K562 (cell line): ENCODE data around the gene ECSIT. TPM values are rescaled to one million over a fixed set of nuclear protein-coding genes. Genes with fewer than 3 reads are reported as not detected.

Experiments
- AFF1 ChIP-seq, 2 experiments: fragments of 450-650 bp; IDR thresholded peaks; 2 replicates each; pipeline ENCODE4 v1.6.1; 2018; ENCODE audit warnings: mild to moderate bottlenecking in 2 of 2, low read depth in 1 of 2; ENCODE audit not compliant: partially characterized antibody in 2 of 2
- ATF4 ChIP-seq: fragments of 450-650 bp; formaldehyde crosslinking; IDR thresholded peaks from 2 replicates; pipeline ENCODE4 v1.4.0; 2022; ENCODE audit warnings: mild to moderate bottlenecking, moderate library complexity
- CHCHD3 ChIP-seq: fragments of 250-450 bp; sonication (Bioruptor Pico); IDR thresholded peaks from 2 replicates; pipeline ENCODE4 v2.1.2; 2022; ENCODE audit warnings: mild to moderate bottlenecking
- CHD1 ChIP-seq: fragments of 200-600 bp; sonication (generic); IDR thresholded peaks from one replicate; pipeline ENCODE4 v1.6.1; 2012; ENCODE audit warnings: mild to moderate bottlenecking, moderate library complexity, low read length, inconsistent platforms
- E2F5 ChIP-seq: sonication (generic); formaldehyde crosslinking; IDR thresholded peaks from 2 replicates; pipeline ENCODE4 v1.8.0; 2022; ENCODE audit warnings: mild to moderate bottlenecking, missing genetic modification reagents
- E2F8 ChIP-seq: fragments of 450-650 bp; IDR thresholded peaks from 2 replicates; pipeline ENCODE4 v1.7.1; 2018; ENCODE audit warnings: mild to moderate bottlenecking, low read depth; ENCODE audit not compliant: partially characterized antibody
- HDAC2 ChIP-seq: fragments of 450-650 bp; IDR thresholded peaks from 2 replicates; pipeline ENCODE4 v1.6.1; 2016; ENCODE audit warnings: mild to moderate bottlenecking
- HES1 ChIP-seq: fragments of 450-650 bp; IDR thresholded peaks from 2 replicates; pipeline ENCODE4 v1.6.1; 2016; ENCODE audit warnings: low read depth, mild to moderate bottlenecking, moderate library complexity
- MAFF ChIP-seq: IDR thresholded peaks from 2 replicates; pipeline ENCODE4 v1.6.1; 2012; ENCODE audit warnings: low read length, improper control_type of control experiment
- PREB ChIP-seq: sonication (generic); formaldehyde crosslinking; IDR thresholded peaks from 2 replicates; pipeline ENCODE4 v1.8.1; 2023; ENCODE audit warnings: mild to moderate bottlenecking, missing genetic modification reagents
- SMARCB1 ChIP-seq: IDR thresholded peaks from 2 replicates; pipeline ENCODE4 v1.6.1; 2011; ENCODE audit warnings: improper control_type of control experiment, low read depth; ENCODE audit not compliant: insufficient read length
- TCF7 ChIP-seq: sonication (generic); IDR thresholded peaks from 2 replicates; pipeline ENCODE4 v1.6.1; 2016; ENCODE audit warnings: antibody characterized with exemption, borderline replicate concordance
- ZNF133 ChIP-seq: fragments of 250-450 bp; sonication (Bioruptor Pico); IDR thresholded peaks from 2 replicates; pipeline ENCODE4 v1.4.0; 2020; ENCODE audit warnings: mild to moderate bottlenecking
- ZNF395 ChIP-seq: fragments of 200-800 bp; sonication (Bioruptor generic); IDR thresholded peaks from 2 replicates; pipeline ENCODE4 v1.6.1; 2017; ENCODE audit warnings: missing genetic modification characterization, missing compliant biosample characterization
- ZNF695 ChIP-seq: fragments of 450-650 bp; formaldehyde crosslinking; IDR thresholded peaks from 2 replicates; pipeline ENCODE4 v1.4.0; 2020; ENCODE audit warnings: mild to moderate bottlenecking, moderate library complexity
- ZNF717 ChIP-seq: fragments of 250-450 bp; sonication (Bioruptor Pico); IDR thresholded peaks from 2 replicates; pipeline ENCODE4 v1.5.0; 2021
- polyA plus RNA-seq, 8 experiments: library from polyadenylated mRNA; depleted of rRNA in 4 of 8; stranded (reverse) in 5 of 8; unstranded in 3 of 8; fragments of >200 nt; fragmentation: Nextera tagmentation in 2 of 8; fragmentation: Illumina TruSeq in 1 of 8; extraction: Ambion mirVana in 2 of 8; extraction: Trizol in 1 of 8; gene quantifications; 2 replicates each; pipeline versions ENCODE4 v1.2.1 to v1.2.3, GENCODE V29; 2011 to 2014; ENCODE audit warnings: inconsistent platforms in 1 of 8, missing spikeins in 1 of 8
- total RNA-seq, 7 experiments: library from RNA; depleted of rRNA in 6 of 7; stranded (reverse); fragments of >200 nt in 6 of 7; fragmentation: Illumina TruSeq in 2 of 7; extraction: Trizol in 2 of 7; gene quantifications; 2 replicates each; pipeline versions ENCODE4 v1.2.1 to v1.2.3, GENCODE V29; 2011 to 2021; ENCODE audit warnings: low replicate concordance in 1 of 7

Gene ECSIT
- total and polyA plus RNA-seq, 9 of the 15 experiments (the other 6 are each of a cell fraction or from before 2014, with no cell fraction given): 1.1 to 82.5 (median 43.9) TPM

GRCh38 chr19:11505504-11506100, 23.3 kb downstream of the ECSIT start, which contains the start of gene ZNF653 (continued):
- TF ChIP-seq E2F8 (peak; percentile 47), ZNF133 (CRISPR knock-in tag) (no peak), SMARCB1 (no peak), ZNF395 (CRISPR knock-in tag) (no peak), ATF4 (CRISPR knock-in tag) (no peak), MAFF (no peak), AFF1 (IDR thresholded peaks at IDR 0.05; ENCODE audit: low read depth in 1 of 2, partially characterized antibody in 2 of 2) (peak in 1 of 2 experiments; percentile 99), HES1 (no peak), E2F5 (CRISPR knock-in tag) (no peak), CHD1 (no peak), CHCHD3 (no peak), TCF7 (no peak), PREB (CRISPR knock-in tag) (no peak), ZNF695 (CRISPR knock-in tag) (no peak), ZNF717 (CRISPR knock-in tag) (no peak), HDAC2 (no peak)
